ENCODE results near the gene SLC5A9. TPM values are rescaled to one million over a fixed set of nuclear protein-coding genes. Genes with fewer than 3 reads are reported as not detected.

SLC5A9 gene
- total and polyA plus RNA-seq, 2 experiments from 2014 or later, result 0.10 TPM

DNA sequence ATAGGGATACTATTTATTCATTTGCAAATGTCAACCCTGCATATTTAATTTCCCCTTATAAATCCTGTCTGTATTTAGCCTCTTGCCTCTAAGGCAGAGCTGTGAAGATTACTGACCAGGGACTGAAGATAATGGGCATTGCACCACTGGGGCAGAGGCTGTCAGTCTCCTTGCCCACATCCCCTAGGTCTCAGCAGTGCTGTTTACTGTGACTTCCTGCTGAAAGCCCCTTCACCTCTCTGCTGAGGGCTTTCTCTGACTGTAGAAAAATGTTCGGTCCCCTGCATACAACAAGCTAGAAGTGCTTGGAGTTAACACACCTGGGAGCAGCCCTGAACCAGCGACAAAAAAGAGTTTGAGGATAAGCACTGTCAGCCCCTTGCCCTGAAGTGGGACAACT lies 28.8 kb downstream of the SLC5A9 start:
- H3K9me2 ChIP-seq (ENCODE audit: insufficient read depth), result no peaks in the 10 kb centered on the region
- Mint-ChIP-seq H3K4me3 (no peak overlapping the region), H3K9me3 (no peaks in the 10 kb centered on the region), H3K4me1 (peaks cover 6% of the 10 kb centered on the region), H3K36me3 (ENCODE audit: low read depth) (no peaks in the 10 kb centered on the region), H3K27ac (no peak overlapping the region), H3K27me3 (ENCODE audit: insufficient read depth, low read depth, poor library complexity) (peaks cover 2% of the 10 kb centered on the region)
- H2AFZ ChIP-seq, result no peak overlapping the region
- no peaks in the 10 kb centered on the region for H3K36me3 ChIP-seq (ENCODE audit: insufficient read depth)
- TF ChIP-seq POLR2AphosphoS5 (IDR thresholded peaks at IDR 0.05; ENCODE audit: low read depth) (no peak), EZH2phosphoT487 (IDR thresholded peaks at IDR 0.05; ENCODE audit: unreplicated experiment) (no peak), ZNF114 (CRISPR knock-in tag; IDR thresholded peaks at IDR 0.05) (no peak), EZH2 (IDR thresholded peaks at IDR 0.05; ENCODE audit: low read depth, unreplicated experiment) (no peak), NANOG (IDR thresholded peaks at IDR 0.05; ENCODE audit: borderline replicate concordance) (no peak), STAT1 (IDR thresholded peaks at IDR 0.05; ENCODE audit: unreplicated experiment) (no peak), CREB1 (CRISPR knock-in tag; IDR thresholded peaks at IDR 0.05; ENCODE audit: low read depth) (no peak), ZNF331 (CRISPR knock-in tag; IDR thresholded peaks at IDR 0.05; ENCODE audit: low read depth) (no peak), JUNB (IDR thresholded peaks at IDR 0.05; ENCODE audit: unreplicated experiment) (no peak)
- TF ChIP-seq, protein P1, sequence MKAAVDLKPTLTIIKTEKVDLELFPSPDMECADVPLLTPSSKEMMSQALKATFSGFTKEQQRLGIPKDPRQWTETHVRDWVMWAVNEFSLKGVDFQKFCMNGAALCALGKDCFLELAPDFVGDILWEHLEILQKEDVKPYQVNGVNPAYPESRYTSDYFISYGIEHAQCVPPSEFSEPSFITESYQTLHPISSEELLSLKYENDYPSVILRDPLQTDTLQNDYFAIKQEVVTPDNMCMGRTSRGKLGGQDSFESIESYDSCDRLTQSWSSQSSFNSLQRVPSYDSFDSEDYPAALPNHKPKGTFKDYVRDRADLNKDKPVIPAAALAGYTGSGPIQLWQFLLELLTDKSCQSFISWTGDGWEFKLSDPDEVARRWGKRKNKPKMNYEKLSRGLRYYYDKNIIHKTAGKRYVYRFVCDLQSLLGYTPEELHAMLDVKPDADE (IDR thresholded peaks at IDR 0.05), result no peak
- TF ChIP-seq, protein P2, sequence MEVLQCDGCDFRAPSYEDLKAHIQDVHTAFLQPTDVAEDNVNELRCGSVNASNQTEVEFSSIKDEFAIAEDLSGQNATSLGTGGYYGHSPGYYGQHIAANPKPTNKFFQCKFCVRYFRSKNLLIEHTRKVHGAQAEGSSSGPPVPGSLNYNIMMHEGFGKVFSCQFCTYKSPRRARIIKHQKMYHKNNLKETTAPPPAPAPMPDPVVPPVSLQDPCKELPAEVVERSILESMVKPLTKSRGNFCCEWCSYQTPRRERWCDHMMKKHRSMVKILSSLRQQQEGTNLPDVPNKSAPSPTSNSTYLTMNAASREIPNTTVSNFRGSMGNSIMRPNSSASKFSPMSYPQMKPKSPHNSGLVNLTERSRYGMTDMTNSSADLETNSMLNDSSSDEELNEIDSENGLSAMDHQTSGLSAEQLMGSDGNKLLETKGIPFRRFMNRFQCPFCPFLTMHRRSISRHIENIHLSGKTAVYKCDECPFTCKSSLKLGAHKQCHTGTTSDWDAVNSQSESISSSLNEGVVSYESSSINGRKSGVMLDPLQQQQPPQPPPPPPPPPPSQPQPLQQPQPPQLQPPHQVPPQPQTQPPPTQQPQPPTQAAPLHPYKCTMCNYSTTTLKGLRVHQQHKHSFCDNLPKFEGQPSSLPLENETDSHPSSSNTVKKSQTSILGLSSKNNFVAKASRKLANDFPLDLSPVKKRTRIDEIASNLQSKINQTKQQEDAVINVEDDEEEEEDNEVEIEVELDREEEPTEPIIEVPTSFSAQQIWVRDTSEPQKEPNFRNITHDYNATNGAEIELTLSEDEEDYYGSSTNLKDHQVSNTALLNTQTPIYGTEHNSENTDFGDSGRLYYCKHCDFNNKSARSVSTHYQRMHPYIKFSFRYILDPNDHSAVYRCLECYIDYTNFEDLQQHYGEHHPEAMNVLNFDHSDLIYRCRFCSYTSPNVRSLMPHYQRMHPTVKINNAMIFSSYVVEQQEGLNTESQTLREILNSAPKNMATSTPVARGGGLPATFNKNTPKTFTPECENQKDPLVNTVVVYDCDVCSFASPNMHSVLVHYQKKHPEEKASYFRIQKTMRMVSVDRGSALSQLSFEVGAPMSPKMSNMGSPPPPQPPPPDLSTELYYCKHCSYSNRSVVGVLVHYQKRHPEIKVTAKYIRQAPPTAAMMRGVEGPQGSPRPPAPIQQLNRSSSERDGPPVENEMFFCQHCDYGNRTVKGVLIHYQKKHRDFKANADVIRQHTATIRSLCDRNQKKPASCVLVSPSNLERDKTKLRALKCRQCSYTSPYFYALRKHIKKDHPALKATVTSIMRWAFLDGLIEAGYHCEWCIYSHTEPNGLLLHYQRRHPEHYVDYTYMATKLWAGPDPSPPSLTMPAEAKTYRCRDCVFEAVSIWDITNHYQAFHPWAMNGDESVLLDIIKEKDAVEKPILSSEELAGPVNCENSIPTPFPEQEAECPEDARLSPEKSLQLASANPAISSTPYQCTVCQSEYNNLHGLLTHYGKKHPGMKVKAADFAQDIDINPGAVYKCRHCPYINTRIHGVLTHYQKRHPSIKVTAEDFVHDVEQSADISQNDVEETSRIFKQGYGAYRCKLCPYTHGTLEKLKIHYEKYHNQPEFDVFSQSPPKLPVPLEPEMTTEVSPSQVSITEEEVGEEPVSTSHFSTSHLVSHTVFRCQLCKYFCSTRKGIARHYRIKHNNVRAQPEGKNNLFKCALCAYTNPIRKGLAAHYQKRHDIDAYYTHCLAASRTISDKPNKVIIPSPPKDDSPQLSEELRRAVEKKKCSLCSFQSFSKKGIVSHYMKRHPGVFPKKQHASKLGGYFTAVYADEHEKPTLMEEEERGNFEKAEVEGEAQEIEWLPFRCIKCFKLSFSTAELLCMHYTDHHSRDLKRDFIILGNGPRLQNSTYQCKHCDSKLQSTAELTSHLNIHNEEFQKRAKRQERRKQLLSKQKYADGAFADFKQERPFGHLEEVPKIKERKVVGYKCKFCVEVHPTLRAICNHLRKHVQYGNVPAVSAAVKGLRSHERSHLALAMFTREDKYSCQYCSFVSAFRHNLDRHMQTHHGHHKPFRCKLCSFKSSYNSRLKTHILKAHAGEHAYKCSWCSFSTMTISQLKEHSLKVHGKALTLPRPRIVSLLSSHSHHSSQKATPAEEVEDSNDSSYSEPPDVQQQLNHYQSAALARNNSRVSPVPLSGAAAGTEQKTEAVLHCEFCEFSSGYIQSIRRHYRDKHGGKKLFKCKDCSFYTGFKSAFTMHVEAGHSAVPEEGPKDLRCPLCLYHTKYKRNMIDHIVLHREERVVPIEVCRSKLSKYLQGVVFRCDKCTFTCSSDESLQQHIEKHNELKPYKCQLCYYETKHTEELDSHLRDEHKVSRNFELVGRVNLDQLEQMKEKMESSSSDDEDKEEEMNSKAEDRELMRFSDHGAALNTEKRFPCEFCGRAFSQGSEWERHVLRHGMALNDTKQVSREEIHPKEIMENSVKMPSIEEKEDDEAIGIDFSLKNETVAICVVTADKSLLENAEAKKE (CRISPR knock-in tag; IDR thresholded peaks at IDR 0.05), result no peak
- TF ChIP-seq, protein P3, sequence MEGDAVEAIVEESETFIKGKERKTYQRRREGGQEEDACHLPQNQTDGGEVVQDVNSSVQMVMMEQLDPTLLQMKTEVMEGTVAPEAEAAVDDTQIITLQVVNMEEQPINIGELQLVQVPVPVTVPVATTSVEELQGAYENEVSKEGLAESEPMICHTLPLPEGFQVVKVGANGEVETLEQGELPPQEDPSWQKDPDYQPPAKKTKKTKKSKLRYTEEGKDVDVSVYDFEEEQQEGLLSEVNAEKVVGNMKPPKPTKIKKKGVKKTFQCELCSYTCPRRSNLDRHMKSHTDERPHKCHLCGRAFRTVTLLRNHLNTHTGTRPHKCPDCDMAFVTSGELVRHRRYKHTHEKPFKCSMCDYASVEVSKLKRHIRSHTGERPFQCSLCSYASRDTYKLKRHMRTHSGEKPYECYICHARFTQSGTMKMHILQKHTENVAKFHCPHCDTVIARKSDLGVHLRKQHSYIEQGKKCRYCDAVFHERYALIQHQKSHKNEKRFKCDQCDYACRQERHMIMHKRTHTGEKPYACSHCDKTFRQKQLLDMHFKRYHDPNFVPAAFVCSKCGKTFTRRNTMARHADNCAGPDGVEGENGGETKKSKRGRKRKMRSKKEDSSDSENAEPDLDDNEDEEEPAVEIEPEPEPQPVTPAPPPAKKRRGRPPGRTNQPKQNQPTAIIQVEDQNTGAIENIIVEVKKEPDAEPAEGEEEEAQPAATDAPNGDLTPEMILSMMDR (conservative IDR thresholded peaks at IDR 0.05; ENCODE audit: low read depth in 2 of 2), result no peak
- TF ChIP-seq, protein P4, sequence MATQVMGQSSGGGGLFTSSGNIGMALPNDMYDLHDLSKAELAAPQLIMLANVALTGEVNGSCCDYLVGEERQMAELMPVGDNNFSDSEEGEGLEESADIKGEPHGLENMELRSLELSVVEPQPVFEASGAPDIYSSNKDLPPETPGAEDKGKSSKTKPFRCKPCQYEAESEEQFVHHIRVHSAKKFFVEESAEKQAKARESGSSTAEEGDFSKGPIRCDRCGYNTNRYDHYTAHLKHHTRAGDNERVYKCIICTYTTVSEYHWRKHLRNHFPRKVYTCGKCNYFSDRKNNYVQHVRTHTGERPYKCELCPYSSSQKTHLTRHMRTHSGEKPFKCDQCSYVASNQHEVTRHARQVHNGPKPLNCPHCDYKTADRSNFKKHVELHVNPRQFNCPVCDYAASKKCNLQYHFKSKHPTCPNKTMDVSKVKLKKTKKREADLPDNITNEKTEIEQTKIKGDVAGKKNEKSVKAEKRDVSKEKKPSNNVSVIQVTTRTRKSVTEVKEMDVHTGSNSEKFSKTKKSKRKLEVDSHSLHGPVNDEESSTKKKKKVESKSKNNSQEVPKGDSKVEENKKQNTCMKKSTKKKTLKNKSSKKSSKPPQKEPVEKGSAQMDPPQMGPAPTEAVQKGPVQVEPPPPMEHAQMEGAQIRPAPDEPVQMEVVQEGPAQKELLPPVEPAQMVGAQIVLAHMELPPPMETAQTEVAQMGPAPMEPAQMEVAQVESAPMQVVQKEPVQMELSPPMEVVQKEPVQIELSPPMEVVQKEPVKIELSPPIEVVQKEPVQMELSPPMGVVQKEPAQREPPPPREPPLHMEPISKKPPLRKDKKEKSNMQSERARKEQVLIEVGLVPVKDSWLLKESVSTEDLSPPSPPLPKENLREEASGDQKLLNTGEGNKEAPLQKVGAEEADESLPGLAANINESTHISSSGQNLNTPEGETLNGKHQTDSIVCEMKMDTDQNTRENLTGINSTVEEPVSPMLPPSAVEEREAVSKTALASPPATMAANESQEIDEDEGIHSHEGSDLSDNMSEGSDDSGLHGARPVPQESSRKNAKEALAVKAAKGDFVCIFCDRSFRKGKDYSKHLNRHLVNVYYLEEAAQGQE (IDR thresholded peaks at IDR 0.05; ENCODE audit: unreplicated experiment), result no peak
- ATAC-seq (no peak), DNase-seq (ENCODE audit: low spot score) (no peak)
- no peaks in the 10 kb centered on the region for H4K20me1 ChIP-seq (replicated peaks; ENCODE audit: insufficient read depth)
- no peaks in the 10 kb centered on the region for H3K4me1 ChIP-seq (ENCODE audit: insufficient read depth)
- H3F3A ChIP-seq (replicated peaks; ENCODE audit: low read depth), result no peaks in the 10 kb centered on the region
- H3K4me2 ChIP-seq, result no peak overlapping the region
- no peaks in the 10 kb centered on the region for H3K27me3 ChIP-seq (ENCODE audit: insufficient read depth)
- no peaks in the 10 kb centered on the region for H3K79me2 ChIP-seq (replicated peaks; ENCODE audit: insufficient read depth)
- no peak overlapping the region for H3K27ac ChIP-seq (ENCODE audit: low read depth)
- H3K4me3 ChIP-seq, result no peak overlapping the region

All from GM23338 (cell line).